Subcutaneous adipose tissue (tissue), 4 donors: ENCODE results near the gene TOM1. TPM values are rescaled to one million over a fixed set of nuclear protein-coding genes. Genes with fewer than 3 reads are reported as not detected.

Experiments used
- total RNA-seq, 4 donors: library from RNA; depleted of rRNA; stranded (reverse); fragments of >200 nt; gene quantifications; one replicate each; pipeline ENCODE4 v1.1.0, GENCODE V29; 2016
- TF ChIP-seq, protein P1 (sequence below): fragments of 450-650 bp; IDR thresholded peaks from one replicate; pipeline ENCODE4 v1.5.1; 2016; ENCODE audit warnings: low read depth, mild to moderate bottlenecking, control low read depth, antibody characterized with exemption, moderate library complexity

The TOM1 gene
- total RNA-seq, 4 donors from 2014 or later, result 54.5 to 94.4 (median 76.9) TPM

DNA sequence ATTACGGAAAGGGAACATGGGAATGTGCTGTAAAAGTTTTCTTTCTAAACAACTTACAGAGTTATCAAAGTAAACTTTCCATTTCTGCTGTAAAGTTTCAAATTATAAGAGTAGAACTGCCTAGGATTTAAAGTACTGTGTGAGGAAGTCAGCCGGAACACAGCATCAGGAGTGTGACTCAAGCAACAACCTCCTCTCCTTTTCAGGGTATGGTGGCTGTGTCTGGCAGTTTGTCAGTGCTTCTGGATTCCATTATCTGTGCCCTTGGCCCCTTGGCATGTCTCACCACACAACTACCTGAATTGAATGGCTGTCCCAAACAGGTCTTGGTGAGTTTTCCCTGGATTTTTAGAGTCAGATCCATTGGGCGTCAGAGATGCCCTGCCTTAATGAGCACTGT is 6.9 kb upstream of the TOM1 start:
- TF ChIP-seq, protein P1, sequence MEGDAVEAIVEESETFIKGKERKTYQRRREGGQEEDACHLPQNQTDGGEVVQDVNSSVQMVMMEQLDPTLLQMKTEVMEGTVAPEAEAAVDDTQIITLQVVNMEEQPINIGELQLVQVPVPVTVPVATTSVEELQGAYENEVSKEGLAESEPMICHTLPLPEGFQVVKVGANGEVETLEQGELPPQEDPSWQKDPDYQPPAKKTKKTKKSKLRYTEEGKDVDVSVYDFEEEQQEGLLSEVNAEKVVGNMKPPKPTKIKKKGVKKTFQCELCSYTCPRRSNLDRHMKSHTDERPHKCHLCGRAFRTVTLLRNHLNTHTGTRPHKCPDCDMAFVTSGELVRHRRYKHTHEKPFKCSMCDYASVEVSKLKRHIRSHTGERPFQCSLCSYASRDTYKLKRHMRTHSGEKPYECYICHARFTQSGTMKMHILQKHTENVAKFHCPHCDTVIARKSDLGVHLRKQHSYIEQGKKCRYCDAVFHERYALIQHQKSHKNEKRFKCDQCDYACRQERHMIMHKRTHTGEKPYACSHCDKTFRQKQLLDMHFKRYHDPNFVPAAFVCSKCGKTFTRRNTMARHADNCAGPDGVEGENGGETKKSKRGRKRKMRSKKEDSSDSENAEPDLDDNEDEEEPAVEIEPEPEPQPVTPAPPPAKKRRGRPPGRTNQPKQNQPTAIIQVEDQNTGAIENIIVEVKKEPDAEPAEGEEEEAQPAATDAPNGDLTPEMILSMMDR, result no peak

DNA sequence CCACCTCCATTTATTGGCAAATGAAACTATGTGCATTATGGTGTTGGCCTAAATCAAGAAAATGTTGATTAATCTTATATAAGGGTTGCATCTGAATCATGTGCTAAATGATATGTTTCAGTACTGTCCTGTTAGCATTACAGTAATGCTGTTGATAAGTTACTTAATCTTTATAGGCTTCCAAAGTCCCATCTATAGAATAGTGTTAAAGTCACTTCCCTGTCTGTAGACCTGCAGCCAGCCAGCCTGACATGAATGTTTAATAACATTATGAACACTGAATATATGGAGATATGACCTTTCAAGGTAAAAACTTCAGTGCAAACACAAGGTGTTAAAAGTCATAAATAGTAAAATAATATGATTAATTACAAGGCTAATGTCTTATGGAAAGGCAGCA is 3.6 kb upstream of the TOM1 start:
- TF ChIP-seq, protein P1, result no peak

DNA sequence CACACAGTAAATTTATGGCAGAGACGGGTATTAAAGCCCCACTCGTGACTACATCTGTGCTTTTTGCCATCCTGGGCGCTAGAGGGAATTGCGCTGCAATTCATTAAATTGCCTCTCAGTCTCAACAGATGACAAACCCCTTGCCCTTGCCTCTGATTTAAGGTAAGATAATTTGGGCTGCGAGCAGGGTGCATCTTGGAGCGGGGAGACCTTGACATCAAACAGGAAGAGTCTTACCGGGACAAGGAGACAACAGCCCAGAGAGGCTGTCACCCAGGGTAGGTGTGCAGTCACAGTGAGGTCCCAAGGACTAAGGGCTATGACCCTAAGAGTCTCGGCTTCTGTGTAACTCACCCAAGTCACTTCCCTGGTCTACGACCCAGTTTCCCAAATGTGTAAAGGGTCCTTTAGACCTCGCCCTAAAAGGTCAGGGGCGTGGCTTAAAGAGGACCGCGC is 449 bp upstream of the TOM1 start:
- TF ChIP-seq, protein P1, result no peak

DNA sequence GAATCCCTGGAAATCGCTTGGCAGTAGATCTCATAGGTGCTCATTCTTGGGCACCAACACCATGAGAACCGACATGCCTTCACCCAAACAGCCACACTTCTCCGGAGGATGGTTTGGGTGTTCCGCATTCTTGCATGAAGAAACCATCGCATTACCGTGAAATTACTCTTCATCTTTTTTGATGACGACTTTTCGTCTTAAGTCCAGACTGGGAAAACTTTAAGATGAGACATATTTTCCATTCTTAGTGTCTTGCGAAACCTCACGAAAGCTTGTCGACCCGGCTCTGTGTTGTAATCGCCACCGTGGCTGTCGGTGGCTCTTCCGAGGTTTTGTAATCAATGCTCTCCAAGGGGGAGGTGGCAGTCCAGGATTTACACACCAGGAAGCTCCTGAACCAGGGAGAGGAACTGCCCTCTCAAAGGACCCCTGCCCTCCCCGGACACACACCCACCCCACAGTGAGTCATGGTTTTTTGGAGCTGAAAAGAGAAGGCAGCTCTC is 1.7 kb downstream of the TOM1 start:
- TF ChIP-seq, protein P1, result no peak

DNA sequence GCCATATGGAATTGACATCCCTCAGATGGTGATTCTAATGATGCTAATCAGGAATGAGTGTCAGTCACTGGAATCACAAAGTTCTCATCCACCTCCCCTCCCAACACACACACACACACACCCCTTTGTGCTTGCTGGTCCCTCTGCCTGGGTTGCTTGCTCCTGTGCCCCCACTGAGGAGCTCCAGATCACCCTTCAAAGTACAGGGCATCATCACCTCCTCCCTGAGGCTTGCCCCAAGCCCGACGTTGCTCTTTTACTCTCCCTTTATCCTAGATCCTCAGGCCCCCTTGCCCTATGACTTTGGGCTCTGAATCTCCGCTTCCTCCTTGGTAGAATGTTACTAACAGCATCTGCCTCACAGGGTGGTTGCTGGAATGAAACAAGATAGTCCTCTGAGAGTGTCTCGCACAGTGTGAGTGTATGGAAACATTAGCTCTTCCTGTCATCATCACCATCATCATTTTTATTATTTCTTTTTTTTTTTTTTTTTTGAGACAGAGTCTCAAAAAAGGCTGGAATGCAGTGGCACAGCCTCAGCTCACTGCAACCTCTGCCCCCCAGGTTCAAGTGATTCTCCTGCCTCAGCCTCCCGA is 3.4 kb downstream of the TOM1 start:
- TF ChIP-seq, protein P1, result no peak

DNA sequence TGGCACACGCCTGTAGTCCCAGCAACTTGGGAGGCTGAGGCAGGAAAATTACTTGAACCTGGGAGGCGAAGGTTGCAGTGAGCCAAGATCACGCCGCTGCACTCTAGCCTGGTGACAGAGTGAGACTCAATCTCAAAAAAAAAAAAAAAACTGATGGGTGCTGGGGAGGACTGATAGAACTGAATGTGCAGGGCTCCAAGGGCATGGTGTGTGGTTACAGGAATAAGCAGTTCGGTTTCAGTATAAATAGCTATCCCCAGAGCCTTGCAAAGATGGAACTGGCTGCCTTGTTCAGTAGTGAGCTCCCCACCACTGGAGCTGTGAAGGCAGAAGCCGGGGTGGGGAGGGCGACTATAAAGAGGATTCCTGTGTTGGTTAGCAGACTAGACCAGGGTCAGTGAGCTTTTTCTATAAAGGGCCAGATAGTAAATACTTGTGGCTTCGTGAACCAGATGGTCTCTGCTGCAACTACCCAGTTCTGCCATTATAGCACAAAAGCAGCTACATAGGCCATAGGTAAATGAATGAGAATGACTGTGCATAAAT is 5.9 kb downstream of the TOM1 start:
- TF ChIP-seq, protein P1, result no peak

DNA sequence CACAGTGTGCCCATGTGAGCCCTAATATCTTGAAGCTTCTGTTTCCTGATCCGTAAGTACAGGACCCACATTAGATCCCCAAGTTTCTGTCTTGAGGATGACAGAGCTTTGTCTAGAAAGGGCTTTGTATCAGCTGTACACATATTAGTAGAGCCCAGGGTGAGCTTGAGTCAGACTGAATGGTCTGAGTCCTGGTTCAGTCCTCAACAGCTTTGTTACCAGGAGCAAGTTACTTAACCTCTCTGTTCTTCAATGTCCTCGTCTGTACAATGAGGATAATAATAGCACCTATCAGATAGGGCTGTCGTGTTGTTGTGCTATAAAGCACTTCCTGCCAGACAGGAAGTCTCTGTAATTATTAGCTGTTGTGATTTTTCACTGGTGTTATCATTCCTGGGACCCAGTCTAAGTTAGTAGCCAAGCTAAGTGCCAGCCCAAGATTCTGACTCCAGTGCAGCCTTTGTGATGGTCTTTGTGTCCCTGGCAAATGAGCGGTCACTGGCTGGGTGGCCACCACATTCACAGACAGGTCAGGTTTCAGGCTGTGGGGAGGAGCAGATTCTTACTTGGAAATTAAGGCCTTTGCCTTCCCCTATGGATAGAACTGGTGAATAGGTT is 6.8 kb downstream of the TOM1 start:
- TF ChIP-seq, protein P1, result no peak
